K562 (cell line): Measurements from ENCODE around the gene SLC38A8. TPM values are rescaled to one million over a fixed set of nuclear protein-coding genes. Genes with fewer than 3 reads are reported as not detected.

Source experiments
- ATAC-seq: fragments of 200-7000 bp; cut with Tn5 transposase; 3 replicates; pipeline ENCODE4 v1.9.1; 2020; ENCODE audit warnings: moderate library complexity
- BruUV-seq: library from RNA; stranded (reverse); fragments of 400-500 nt; replicated peaks from 2 replicates; lab custom pipeline; 2021; lab: Mats Ljungman, UMichigan
- CTCF ChIA-PET: fragments of 300-600 bp; formaldehyde crosslinking; extraction: SDS; loops from one replicate; lab custom pipeline; 2021; ENCODE audit warnings: low intra/inter-chr PET ratio; lab: Yijun Ruan, JAX
- POLR2A ChIA-PET: fragments of 300-600, 350-650 bp; sonication (Branson Sonifier 250); formaldehyde crosslinking; extraction: SDS; loops from one replicate; lab custom pipeline; 2021; ENCODE audit warnings: antibody characterized with exemption, inconsistent platforms; lab: Yijun Ruan, JAX
- DNase-seq, 4 experiments: peaks; one replicate each; pipeline versions ENCODE4 v3.0.0 to v3.0.0-alpha.2; 2011 to 2018; ENCODE audit warnings: low spot score in 3 of 4, mixed read lengths in 3 of 4; ENCODE audit errors: extremely low read depth in 1 of 4
- FAIRE-seq: peaks from 2 replicates; lab custom pipeline; 2011; peaks lifted over from hg19 to GRCh38; lab: Jason Lieb, UNC
- H2AFZ ChIP-seq: 2 replicates; pipeline ENCODE4 v1.6.0; 2011; ENCODE audit warnings: low read depth, low read length, control low read depth, inconsistent platforms
- H3K27ac ChIP-seq: fragments of 200-600 bp; 3 replicates; pipeline ENCODE4 v1.8.0; 2011; ENCODE audit warnings: low read depth, mild to moderate bottlenecking, control low read depth, inconsistent platforms, low read length, moderate library complexity, mixed read lengths; ENCODE audit errors: extremely low read depth
- H3K27me3 ChIP-seq, 2 experiments: fragments of 300-600 bp in 1 of 2; 2 replicates in 1 of 2; 3 replicates in 1 of 2; pipeline versions ENCODE4 v1.6.0 to v1.8.0; 2011; ENCODE audit warnings: inconsistent platforms in 2 of 2, low read length in 2 of 2, mild to moderate bottlenecking in 1 of 2, mixed read lengths in 1 of 2, moderate library complexity in 1 of 2; ENCODE audit not compliant: control insufficient read depth in 2 of 2, insufficient read depth in 2 of 2
- H3K36me3 ChIP-seq: fragments of 300-600 bp; 3 replicates; pipeline ENCODE4 v1.8.0; 2011; ENCODE audit warnings: mild to moderate bottlenecking, low read length, inconsistent platforms; ENCODE audit not compliant: control insufficient read depth, insufficient read depth
- H3K4me1 ChIP-seq, 2 experiments: fragments of 200-600 bp in 1 of 2; replicated peaks in 1 of 2; 2 replicates in 1 of 2; 3 replicates in 1 of 2; pipeline versions ENCODE4 v1.5.1 to v1.8.0; 2011; ENCODE audit warnings: inconsistent platforms in 2 of 2, low read length in 2 of 2, mild to moderate bottlenecking in 1 of 2, mixed read lengths in 1 of 2, moderate library complexity in 1 of 2; ENCODE audit not compliant: control insufficient read depth in 2 of 2, insufficient read depth in 2 of 2
- H3K4me2 ChIP-seq: 2 replicates; pipeline ENCODE4 v1.6.1; 2011; ENCODE audit warnings: low read length, control low read depth, inconsistent platforms, mixed read lengths; ENCODE audit not compliant: insufficient read depth
- H3K4me3 ChIP-seq: fragments of 200-600 bp; sonication (generic), shearing (Covaris generic); 2 replicates; pipeline ENCODE4 v1.5.1; 2016; ENCODE audit warnings: control low read depth, inconsistent platforms
- H3K79me2 ChIP-seq: fragments of 200-600 bp; 3 replicates; pipeline ENCODE4 v1.8.0; 2011; ENCODE audit warnings: low read length, inconsistent platforms; ENCODE audit not compliant: control insufficient read depth, insufficient read depth
- H3K9ac ChIP-seq, 2 experiments: 2 replicates each; pipeline versions ENCODE4 v1.6.0 to v1.6.1; 2011; ENCODE audit warnings: low read depth in 2 of 2, low read length in 2 of 2, control low read depth in 1 of 2, inconsistent platforms in 1 of 2, mild to moderate bottlenecking in 1 of 2, mixed read lengths in 1 of 2; ENCODE audit not compliant: insufficient read depth in 1 of 2
- H3K9me1 ChIP-seq: one replicate; pipeline ENCODE4 v1.6.0; 2011; ENCODE audit warnings: inconsistent platforms, mild to moderate bottlenecking, low read length, moderate library complexity; ENCODE audit not compliant: control insufficient read depth, insufficient read depth
- H3K9me3 ChIP-seq: replicated peaks from 2 replicates; pipeline ENCODE4 v1.5.1; 2011; ENCODE audit warnings: low read depth, low read length, inconsistent platforms; ENCODE audit not compliant: control insufficient read depth, insufficient read depth
- H4K20me1 ChIP-seq: replicated peaks from 2 replicates; pipeline ENCODE4 v1.6.1; 2011; ENCODE audit warnings: low read length, inconsistent platforms, mixed read lengths; ENCODE audit not compliant: control insufficient read depth, insufficient read depth
- CREM ChIP-seq: IDR thresholded peaks from 2 replicates; pipeline ENCODE4 v1.6.1; 2014; ENCODE audit warnings: antibody characterized with exemption, low read depth
- FOXA1 ChIP-seq: fragments of 450-650 bp; IDR thresholded peaks from 2 replicates; pipeline ENCODE4 v1.6.1; 2016; ENCODE audit warnings: mild to moderate bottlenecking, borderline replicate concordance
- MAFF ChIP-seq: IDR thresholded peaks from 2 replicates; pipeline ENCODE4 v1.6.1; 2012; ENCODE audit warnings: low read length, improper control_type of control experiment
- MEF2A ChIP-seq: IDR thresholded peaks from 2 replicates; pipeline ENCODE4 v1.6.1; 2011; ENCODE audit warnings: low read depth, mild to moderate bottlenecking, low read length, moderate library complexity; ENCODE audit not compliant: control insufficient read depth
- PML ChIP-seq: IDR thresholded peaks from 2 replicates; pipeline ENCODE4 v1.6.1; 2012; ENCODE audit warnings: low read length, inconsistent platforms
- POLR2B ChIP-seq: fragments of 450-650 bp; IDR thresholded peaks from 2 replicates; pipeline ENCODE4 v1.6.1; 2018; ENCODE audit warnings: low read depth; ENCODE audit not compliant: partially characterized antibody
- SAP30 ChIP-seq: fragments of 200-600 bp; sonication (generic); IDR thresholded peaks from 2 replicates; pipeline ENCODE4 v1.6.1; 2012; ENCODE audit warnings: borderline replicate concordance, low read depth, mild to moderate bottlenecking, moderate library complexity, low read length, control low read depth, inconsistent platforms; ENCODE audit not compliant: insufficient read depth, poor library complexity, severe bottlenecking
- SOX6 ChIP-seq: fragments of 450-650 bp; IDR thresholded peaks from 2 replicates; pipeline ENCODE4 v1.6.1; 2014; ENCODE audit warnings: mild to moderate bottlenecking
- ZKSCAN3 ChIP-seq: fragments of 250-450 bp; sonication (Bioruptor Pico); IDR thresholded peaks from 2 replicates; pipeline ENCODE4 v1.4.0; 2020
- ZNF140 ChIP-seq: fragments of 250-450 bp; sonication (Bioruptor Pico); IDR thresholded peaks from 2 replicates; pipeline ENCODE4 v1.8.0; 2021; ENCODE audit warnings: moderate library complexity, mild to moderate bottlenecking, inconsistent platforms
- ZNF24 ChIP-seq: fragments of 450-650 bp; IDR thresholded peaks from 2 replicates; pipeline ENCODE4 v1.6.1; 2016
- WGBS: fragments of 100-300 bp; shearing (Covaris generic); methylation state at CpG from one replicate; pipeline ENCODE4 v1.1.6; 2016; ENCODE audit warnings: low coverage, mixed read lengths; ENCODE audit not compliant: insufficient coverage; ENCODE audit errors: missing lambda C conversion rate; 5-methylcytosine and 5-hydroxymethylcytosine counted together
- in situ Hi-C: fragments of 300-500 bp; cut with MboI; formaldehyde crosslinking; loops from 4 replicates; pipeline ENCODE4 v1.15.0; 2018; ENCODE audit warnings: inconsistent platforms, mixed read lengths
- intact Hi-C: fragments of 100-400 bp; cut with micrococcal nuclease; formaldehyde crosslinking; loops from 2 replicates; pipeline ENCODE4 v1.14.2; 2022
- polyA plus RNA-seq, 8 experiments: library from polyadenylated mRNA; depleted of rRNA in 4 of 8; stranded (reverse) in 5 of 8; unstranded in 3 of 8; fragments of >200 nt; fragmentation: Nextera tagmentation in 2 of 8; fragmentation: Illumina TruSeq in 1 of 8; extraction: Ambion mirVana in 2 of 8; extraction: Trizol in 1 of 8; gene quantifications; 2 replicates each; pipeline versions ENCODE4 v1.2.1 to v1.2.3, GENCODE V29; 2011 to 2014; ENCODE audit warnings: inconsistent platforms in 1 of 8, missing spikeins in 1 of 8
- total RNA-seq, 7 experiments: library from RNA; depleted of rRNA in 6 of 7; stranded (reverse); fragments of >200 nt in 6 of 7; fragmentation: Illumina TruSeq in 2 of 7; extraction: Trizol in 2 of 7; gene quantifications; 2 replicates each; pipeline versions ENCODE4 v1.2.1 to v1.2.3, GENCODE V29; 2011 to 2021; ENCODE audit warnings: low replicate concordance in 1 of 7
- TF ChIP-seq, protein P1 (sequence below): conservative IDR thresholded peaks from 2 replicates; pipeline ENCODE4 v1.6.1; 2011; ENCODE audit warnings: low read depth, mild to moderate bottlenecking, low read length; ENCODE audit not compliant: control insufficient read depth
- TF ChIP-seq, protein P2 (sequence below): IDR thresholded peaks from 2 replicates; pipeline ENCODE4 v1.6.1; 2012; ENCODE audit warnings: low read depth, low read length, improper control_type of control experiment, borderline replicate concordance
- TF ChIP-seq, protein P3 (sequence below): fragments of 250-450 bp; sonication (Bioruptor Pico); IDR thresholded peaks from 2 replicates; pipeline ENCODE4 v1.5.0; 2021
- TF ChIP-seq, protein P4 (sequence below): sonication (generic); formaldehyde crosslinking; IDR thresholded peaks from 2 replicates; pipeline ENCODE4 v1.8.1; 2023; ENCODE audit warnings: mild to moderate bottlenecking, missing genetic modification reagents

The SLC38A8 gene
- total and polyA plus RNA-seq, 9 of the 15 experiments (the other 6 are each of a cell fraction or from before 2014, with no cell fraction given) = 0.28 TPM; not detected in 8

DNA sequence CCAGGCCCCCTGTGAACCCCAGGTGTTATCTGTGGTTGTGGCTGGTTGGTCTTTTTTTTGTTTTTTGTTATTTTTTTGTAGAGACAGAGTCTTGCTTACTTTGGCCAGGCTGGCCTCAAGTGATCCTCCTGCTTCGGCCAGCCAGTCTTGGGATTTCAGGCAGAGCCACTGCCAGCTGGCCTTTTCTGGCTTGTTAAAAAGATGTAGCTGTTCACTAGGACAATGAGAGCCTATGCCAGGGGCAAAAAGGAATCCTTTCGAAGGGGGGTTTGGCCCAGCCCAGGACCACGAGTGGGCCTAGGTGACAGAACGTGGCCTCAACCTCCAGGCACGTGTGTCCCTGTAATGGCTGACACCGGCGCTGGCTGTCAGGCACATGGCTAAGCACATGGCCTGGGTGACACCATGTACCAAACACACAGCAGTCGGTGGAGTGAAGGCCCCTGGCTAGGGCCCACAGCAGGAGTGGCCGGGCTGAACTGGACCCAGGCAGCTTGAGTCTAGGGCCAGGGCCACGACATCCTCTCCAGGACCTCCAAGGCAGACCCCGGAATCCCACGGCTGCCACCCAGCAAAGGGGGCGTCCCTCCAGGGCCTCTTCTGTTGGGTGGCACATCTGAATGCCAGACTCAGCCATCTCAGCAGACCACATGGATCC lies 6.9 kb upstream of the SLC38A8 start:
- peaks cover 39% of the 10 kb centered on the region; the same call in 1 of the 3 replicates for H3K36me3 ChIP-seq
- ATAC-seq = no peak
- no peaks in the 10 kb centered on the region for H3K9me3 ChIP-seq
- intact Hi-C loops = no loop called here
- H2AFZ ChIP-seq = no peak overlapping the region
- ChIA-PET POLR2A (interaction anchor here (0.7 to 1.0 kb wide), 2 partner anchors 112 to 120 kb away, joined by 3 read pairs; no protein-coding TSS in a partner anchor), CTCF (interaction anchor here (2.6 kb wide), 1 partner anchor 82 kb away, joined by 9 read pairs; the partner anchor contains the start of gene NECAB2)
- H3K27me3 ChIP-seq = no peaks in the 10 kb centered on the region
- DNase-seq = no peak
- no peaks in the 10 kb centered on the region for H3K79me2 ChIP-seq
- 88% methylated on average over 13 of the region's 13 CpGs for WGBS
- no peak overlapping the region for H3K4me2 ChIP-seq
- no peak for FAIRE-seq
- H3K9me1 ChIP-seq = no peaks in the 10 kb centered on the region
- H3K9ac ChIP-seq = peak overlapping the region in 1 of 2 experiments; percentile 85; a peak in 2 of 4 replicates
- peaks cover 10% of the 10 kb centered on the region; the same call in 1 of the 2 replicates for H4K20me1 ChIP-seq
- peaks cover 0 to 21% of the 10 kb centered on the region in 2 experiments; a peak in 2 of 5 replicates for H3K4me1 ChIP-seq
- no peak for TF ChIP-seq ZKSCAN3 (CRISPR knock-in tag)
- TF ChIP-seq MAFF = no peak
- no peak for TF ChIP-seq SAP30
- no peak for TF ChIP-seq MEF2A
- no peak for TF ChIP-seq SOX6
- TF ChIP-seq PML = no peak
- TF ChIP-seq, protein P1, sequence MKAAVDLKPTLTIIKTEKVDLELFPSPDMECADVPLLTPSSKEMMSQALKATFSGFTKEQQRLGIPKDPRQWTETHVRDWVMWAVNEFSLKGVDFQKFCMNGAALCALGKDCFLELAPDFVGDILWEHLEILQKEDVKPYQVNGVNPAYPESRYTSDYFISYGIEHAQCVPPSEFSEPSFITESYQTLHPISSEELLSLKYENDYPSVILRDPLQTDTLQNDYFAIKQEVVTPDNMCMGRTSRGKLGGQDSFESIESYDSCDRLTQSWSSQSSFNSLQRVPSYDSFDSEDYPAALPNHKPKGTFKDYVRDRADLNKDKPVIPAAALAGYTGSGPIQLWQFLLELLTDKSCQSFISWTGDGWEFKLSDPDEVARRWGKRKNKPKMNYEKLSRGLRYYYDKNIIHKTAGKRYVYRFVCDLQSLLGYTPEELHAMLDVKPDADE = no peak
- no peak for TF ChIP-seq ZNF24
- TF ChIP-seq, protein P2, sequence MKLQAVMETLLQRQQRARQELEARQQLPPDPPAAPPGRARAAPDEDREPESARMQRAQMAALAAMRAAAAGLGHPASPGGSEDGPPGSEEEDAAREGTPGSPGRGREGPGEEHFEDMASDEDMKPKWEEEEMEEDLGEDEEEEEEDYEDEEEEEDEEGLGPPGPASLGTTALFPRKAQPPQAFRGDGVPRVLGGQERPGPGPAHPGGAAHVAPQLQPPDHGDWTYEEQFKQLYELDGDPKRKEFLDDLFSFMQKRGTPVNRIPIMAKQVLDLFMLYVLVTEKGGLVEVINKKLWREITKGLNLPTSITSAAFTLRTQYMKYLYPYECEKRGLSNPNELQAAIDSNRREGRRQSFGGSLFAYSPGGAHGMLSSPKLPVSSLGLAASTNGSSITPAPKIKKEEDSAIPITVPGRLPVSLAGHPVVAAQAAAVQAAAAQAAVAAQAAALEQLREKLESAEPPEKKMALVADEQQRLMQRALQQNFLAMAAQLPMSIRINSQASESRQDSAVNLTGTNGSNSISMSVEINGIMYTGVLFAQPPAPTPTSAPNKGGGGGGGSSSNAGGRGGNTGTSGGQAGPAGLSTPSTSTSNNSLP = no peak
- TF ChIP-seq, protein P3, sequence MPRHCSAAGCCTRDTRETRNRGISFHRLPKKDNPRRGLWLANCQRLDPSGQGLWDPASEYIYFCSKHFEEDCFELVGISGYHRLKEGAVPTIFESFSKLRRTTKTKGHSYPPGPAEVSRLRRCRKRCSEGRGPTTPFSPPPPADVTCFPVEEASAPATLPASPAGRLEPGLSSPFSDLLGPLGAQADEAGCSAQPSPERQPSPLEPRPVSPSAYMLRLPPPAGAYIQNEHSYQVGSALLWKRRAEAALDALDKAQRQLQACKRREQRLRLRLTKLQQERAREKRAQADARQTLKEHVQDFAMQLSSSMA (CRISPR knock-in tag) = no peak
- no peak for TF ChIP-seq ZNF140 (CRISPR knock-in tag)
- TF ChIP-seq POLR2B = no peak
- TF ChIP-seq CREM = no peak
- TF ChIP-seq, protein P4, sequence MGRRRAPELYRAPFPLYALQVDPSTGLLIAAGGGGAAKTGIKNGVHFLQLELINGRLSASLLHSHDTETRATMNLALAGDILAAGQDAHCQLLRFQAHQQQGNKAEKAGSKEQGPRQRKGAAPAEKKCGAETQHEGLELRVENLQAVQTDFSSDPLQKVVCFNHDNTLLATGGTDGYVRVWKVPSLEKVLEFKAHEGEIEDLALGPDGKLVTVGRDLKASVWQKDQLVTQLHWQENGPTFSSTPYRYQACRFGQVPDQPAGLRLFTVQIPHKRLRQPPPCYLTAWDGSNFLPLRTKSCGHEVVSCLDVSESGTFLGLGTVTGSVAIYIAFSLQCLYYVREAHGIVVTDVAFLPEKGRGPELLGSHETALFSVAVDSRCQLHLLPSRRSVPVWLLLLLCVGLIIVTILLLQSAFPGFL (CRISPR knock-in tag) = no peak
- no peak for TF ChIP-seq FOXA1
- BruUV-seq = no TSS peak
- in situ Hi-C loops = loop anchor here (10.0 kb wide), 1 partner anchor 75 kb away; no protein-coding TSS in a partner anchor
- no peak overlapping the region for H3K27ac ChIP-seq
- no peak overlapping the region for H3K4me3 ChIP-seq
